Motor neuron (in vitro differentiated cells): Measurements from ENCODE around the gene LTBP1. TPM values are rescaled to one million over a fixed set of nuclear protein-coding genes. Genes with fewer than 3 reads are reported as not detected.

Experiments
- ATAC-seq, 8 experiments: fragments of 200-7000 bp; cut with Tn5 transposase; replicated peaks in 6 of 8; 2 replicates each; pipeline ENCODE4 v1.8.0; 2021; ENCODE audit warnings: mild to moderate bottlenecking in 8 of 8, moderate library complexity in 8 of 8
- H3K27ac ChIP-seq, 2 donors: fragments of 250-450 bp; sonication (Bioruptor Pico); 2 replicates each; pipeline ENCODE4 v1.9.0; 2021; ENCODE audit warnings: antibody characterized with exemption in 2 of 2, mild to moderate bottlenecking in 2 of 2, moderate library complexity in 1 of 2
- H3K4me1 ChIP-seq, 2 donors: fragments of 250-450 bp; sonication (Bioruptor Pico); replicated peaks in 1 of 2; 2 replicates each; pipeline ENCODE4 v1.6.1; 2021; ENCODE audit warnings: antibody characterized with exemption in 2 of 2, mild to moderate bottlenecking in 2 of 2, moderate library complexity in 1 of 2
- H3K4me3 ChIP-seq, 5 donors: fragments of 250-450 bp; sonication (Bioruptor Pico); 2 replicates each; pipeline ENCODE4 v1.9.0; 2021; ENCODE audit warnings: antibody characterized with exemption in 5 of 5, mild to moderate bottlenecking in 5 of 5, moderate library complexity in 4 of 5
- WGBS, 10 experiments: fragments of 450-650 bp; shearing (Covaris generic); methylation state at CpG; one replicate each; pipeline ENCODE4 v1.0.0; 2022; 5-methylcytosine and 5-hydroxymethylcytosine counted together
- in situ Hi-C, 9 experiments: fragments of 400-800 bp; cut with MboI; loops; one replicate each; pipeline ENCODE4 v1.15.0; 2021; ENCODE audit warnings: low sequenced_read_pairs in 9 of 9, low pct_unique_long_range_greater_than_20kb in 2 of 9; ENCODE audit not compliant: unreplicated experiment in 9 of 9
- total RNA-seq, 8 experiments: library from RNA; unstranded; fragments of 300-600 nt; gene quantifications; 2 replicates each; pipeline versions ENCODE4 v1.2.3 to v1.2.4, GENCODE V29; 2022

LTBP1 gene
- total RNA-seq, 8 experiments from 2014 or later: 2.8 to 692 (median 20.8) TPM

DNA sequence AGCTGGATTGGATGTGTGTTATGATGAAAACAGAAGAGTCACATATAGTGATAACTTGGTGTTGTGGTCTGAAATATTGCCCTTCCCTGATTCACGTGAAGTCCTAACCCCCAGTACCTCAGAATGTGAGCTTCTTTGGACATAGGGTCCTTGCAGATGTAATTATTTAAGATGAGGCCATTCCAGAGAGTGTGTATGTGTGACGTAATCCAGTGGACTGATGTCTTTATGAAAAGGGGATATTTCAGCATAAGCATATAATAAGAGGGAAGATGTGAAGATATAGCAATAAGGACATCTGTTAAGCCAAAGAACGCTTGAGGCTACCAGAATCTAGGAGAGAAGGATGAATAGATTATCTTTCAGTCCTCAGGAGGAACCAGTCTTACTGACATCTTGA, 62.5 kb downstream of the LTBP1 start:
- 88 to 100% (median 100%) methylated on average over 1 to 3 of the region's 3 CpGs; no CpG with 5 or more reads in 3 of the 10 experiments for WGBS, 10 experiments
- ATAC-seq: no peak
- peaks cover 9 to 21% of the 10 kb centered on the region in 2 donors for H3K4me1 ChIP-seq
- H3K4me3 ChIP-seq: no peak overlapping the region
- in situ Hi-C loops: no loop called here
- no peak overlapping the region for H3K27ac ChIP-seq

GRCh38 chr2:33011373-33011772, 64.6 kb downstream of the LTBP1 start:
- Histone ChIP-seq H3K4me1 (peaks cover 9 to 24% of the 10 kb centered on the region in 2 donors), H3K27ac (no peak overlapping the region), H3K4me3 (no peak overlapping the region)
- ATAC-seq: peak in 3 of 8 experiments; percentile 15 to 64 (median 63)
- in situ Hi-C loops: no loop called here
- whole genome bisulfite sequencing, 10 experiments: 50 to 100% (median 84%) methylated on average over 1 to 2 of the region's 2 CpGs; no CpG with 5 or more reads in 3 of the 10 experiments

DNA sequence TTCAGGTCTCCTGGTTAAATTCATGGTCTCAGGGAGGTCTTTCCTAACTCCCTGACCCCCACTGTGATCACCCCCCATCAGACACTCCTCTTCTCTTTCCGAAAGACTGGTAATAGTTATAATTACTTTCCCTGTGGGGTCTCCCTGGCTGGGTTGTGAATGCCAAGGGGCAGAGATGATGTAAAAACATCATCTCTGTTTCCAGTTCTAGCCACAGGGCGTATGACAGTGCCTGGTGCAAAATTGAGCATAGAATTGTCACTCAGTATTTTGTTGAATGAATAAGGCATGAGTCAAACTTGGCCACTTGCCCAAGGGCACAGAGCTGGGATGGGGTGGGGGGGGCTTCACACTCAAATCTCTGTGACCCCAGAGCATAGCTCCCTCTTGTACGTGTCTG, 65.2 kb downstream of the LTBP1 start:
- H3K4me1 ChIP-seq: peaks cover 6 to 24% of the 10 kb centered on the region in 2 donors
- peak in 4 of 8 experiments; percentile 31 to 47 (median 44) for ATAC-seq

DNA sequence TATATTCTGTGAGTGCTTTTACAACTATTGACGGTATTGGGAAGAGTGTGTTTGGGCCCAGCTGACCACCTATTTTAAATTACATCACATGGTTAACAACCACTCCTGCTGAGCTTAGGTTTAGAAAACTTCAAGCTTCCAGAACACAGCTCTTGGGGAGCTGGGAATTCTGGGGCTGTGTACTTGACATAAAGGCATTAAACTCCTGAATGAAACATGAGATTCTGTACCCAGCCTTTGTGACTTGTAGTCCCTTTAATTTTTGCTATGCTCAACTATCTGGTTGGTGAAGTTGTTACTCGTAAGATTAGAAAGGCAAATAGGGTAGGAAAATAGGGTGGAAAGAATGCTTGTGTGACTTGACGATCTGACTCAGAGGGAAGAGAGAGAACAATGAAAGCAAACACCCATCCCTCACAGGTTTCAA, 66.9 kb downstream of the LTBP1 start:
- in situ Hi-C loops: no loop called here
- 17 to 100% (median 55%) methylated on average over 1 to 3 of the region's 3 CpGs for WGBS, 10 experiments
- H3K27ac ChIP-seq: no peak overlapping the region
- H3K4me1 ChIP-seq: peaks cover 6 to 19% of the 10 kb centered on the region in 2 donors
- ATAC-seq: peak in 7 of 8 experiments; percentile 32 to 65 (median 47)
- H3K4me3 ChIP-seq: no peak overlapping the region

More for the DNA sequence above, 65.2 kb downstream of the LTBP1 start:
- 57 to 100% (median 86%) methylated on average over 1 to 2 of the region's 3 CpGs; no CpG with 5 or more reads in 1 of the 10 experiments for WGBS, 10 experiments
- Histone ChIP-seq H3K27ac (no peak overlapping the region), H3K4me3 (no peak overlapping the region)
- in situ Hi-C loops: no loop called here

DNA sequence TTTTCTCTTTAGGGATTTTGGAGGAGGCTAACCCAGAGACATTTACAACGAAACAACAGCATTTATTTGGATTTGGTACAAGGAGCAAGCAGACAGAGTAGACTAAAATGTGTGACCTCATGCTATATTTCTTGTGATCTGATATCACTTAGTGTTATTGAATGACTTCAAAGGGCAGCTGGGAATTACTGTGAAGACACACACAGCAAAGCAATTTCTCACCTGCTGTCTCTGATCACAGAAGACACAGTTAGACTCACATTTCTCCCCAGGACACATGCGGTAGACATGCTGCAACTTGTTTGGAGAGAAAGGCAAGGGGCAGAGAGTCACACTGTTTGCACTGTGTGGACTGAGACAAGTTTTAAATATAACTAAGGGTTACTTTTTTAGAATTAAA, 67.5 kb downstream of the LTBP1 start:
- ATAC-seq: peak in 5 of 8 experiments; percentile 24 to 68 (median 47)
- 40 to 100% (median 53%) methylated on average over 1 to 2 of the region's 2 CpGs; no CpG with 5 or more reads in 3 of the 10 experiments for WGBS, 10 experiments
- Histone ChIP-seq H3K4me1 (peaks cover 6 to 19% of the 10 kb centered on the region in 2 donors), H3K4me3 (no peak overlapping the region), H3K27ac (no peak overlapping the region)
- in situ Hi-C loops: no loop called here

GRCh38 chr2:33015421-33016142, 68.8 kb downstream of the LTBP1 start:
- H3K4me3 ChIP-seq: no peak overlapping the region
- 33 to 100% (median 75%) methylated on average over 1 to 2 of the region's 4 CpGs; no CpG with 5 or more reads in 6 of the 10 experiments for WGBS, 10 experiments
- peak in 2 of 8 experiments; percentile 43 to 61 for ATAC-seq
- H3K4me1 ChIP-seq: peaks cover 6 to 19% of the 10 kb centered on the region in 2 donors
- no peak overlapping the region for H3K27ac ChIP-seq
- in situ Hi-C loops: no loop called here

DNA sequence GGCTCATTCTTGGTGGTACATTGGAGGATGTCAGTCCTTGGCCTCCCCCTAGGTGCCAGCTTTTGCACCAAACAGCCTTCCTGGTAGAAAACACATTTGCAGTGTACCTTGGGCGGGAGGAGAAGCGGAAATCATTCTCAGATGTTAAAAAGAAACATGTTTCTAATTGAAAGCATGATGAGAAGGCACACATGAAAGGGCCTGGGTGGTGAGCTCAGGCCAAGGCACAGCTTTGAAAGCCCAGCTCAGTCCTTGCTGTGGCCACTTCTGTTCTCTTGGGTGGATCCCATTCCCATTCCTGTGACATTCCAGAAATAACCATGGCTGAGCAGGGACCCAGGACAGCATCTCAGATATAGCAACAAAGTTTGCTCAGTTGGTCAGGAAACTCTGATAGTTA, 71.5 kb downstream of the LTBP1 start:
- WGBS, 10 experiments: 17 to 100% (median 80%) methylated on average over 1 to 2 of the region's 2 CpGs; no CpG with 5 or more reads in 4 of the 10 experiments
- H3K27ac ChIP-seq: no peak overlapping the region
- ATAC-seq: peak in 2 of 8 experiments; percentile 11 to 15
- H3K4me3 ChIP-seq: no peak overlapping the region
- in situ Hi-C loops: no loop called here
- peaks cover 6 to 13% of the 10 kb centered on the region in 2 donors for H3K4me1 ChIP-seq

DNA sequence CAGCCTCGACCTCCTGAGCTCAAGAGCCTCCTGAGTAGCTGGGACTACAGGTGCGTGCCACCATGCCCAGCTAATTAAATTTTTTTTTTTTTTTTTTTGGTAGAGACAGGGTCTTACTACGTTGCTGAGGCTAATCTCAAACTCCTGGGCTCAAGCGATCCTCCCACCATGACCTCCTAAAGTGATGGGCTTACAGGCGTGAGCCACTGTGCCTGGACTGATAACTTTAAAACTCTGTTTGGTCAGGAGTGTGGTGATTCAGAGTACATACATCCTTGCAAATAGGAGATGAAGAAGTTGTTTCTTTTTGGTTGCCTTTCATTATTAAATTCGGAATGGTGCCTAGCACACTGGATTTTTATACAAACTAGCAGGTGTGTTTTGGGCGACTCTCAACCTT, 73.0 kb downstream of the LTBP1 start:
- Histone ChIP-seq H3K4me1 (peaks cover 0 to 2% of the 10 kb centered on the region in 2 donors), H3K4me3 (no peak overlapping the region)
- 91 to 100% (median 98%) methylated on average over 1 to 5 of the region's 7 CpGs; no CpG with 5 or more reads in 4 of the 10 experiments for WGBS, 10 experiments

DNA sequence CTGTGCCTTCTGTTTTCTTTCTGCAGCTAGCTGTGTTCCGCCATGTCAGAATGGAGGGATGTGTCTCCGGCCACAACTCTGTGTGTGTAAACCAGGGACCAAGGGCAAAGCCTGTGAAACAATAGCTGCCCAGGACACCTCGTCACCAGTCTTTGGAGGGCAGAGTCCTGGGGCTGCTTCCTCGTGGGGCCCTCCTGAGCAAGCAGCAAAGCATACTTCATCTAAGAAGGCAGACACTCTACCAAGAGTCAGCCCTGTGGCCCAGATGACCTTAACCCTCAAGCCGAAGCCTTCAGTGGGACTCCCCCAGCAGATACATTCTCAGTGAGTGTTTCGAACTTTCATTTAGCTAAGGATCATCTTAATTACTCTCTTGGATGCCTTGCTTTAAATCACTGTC, 74.1 kb downstream of the LTBP1 start:
- peak in 1 of 8 experiments; percentile 19 for ATAC-seq
- Histone ChIP-seq H3K4me3 (no peak overlapping the region), H3K27ac (no peak overlapping the region), H3K4me1 (peaks cover 0 to 2% of the 10 kb centered on the region in 2 donors)
- 67 to 100% (median 88%) methylated on average over 2 to 4 of the region's 6 CpGs; no CpG with 5 or more reads in 3 of the 10 experiments for WGBS, 10 experiments
- in situ Hi-C loops: loop anchor here in 1 of 9 experiments (10.0 kb wide), 1 partner anchor 246 kb away; no protein-coding TSS in a partner anchor

More for the DNA sequence above, 73.0 kb downstream of the LTBP1 start:
- in situ Hi-C loops: loop anchor here in 1 of 9 experiments (10.0 kb wide), 1 partner anchor 245 kb away; no protein-coding TSS in a partner anchor
- H3K27ac ChIP-seq: no peak overlapping the region
- no peak for ATAC-seq

DNA sequence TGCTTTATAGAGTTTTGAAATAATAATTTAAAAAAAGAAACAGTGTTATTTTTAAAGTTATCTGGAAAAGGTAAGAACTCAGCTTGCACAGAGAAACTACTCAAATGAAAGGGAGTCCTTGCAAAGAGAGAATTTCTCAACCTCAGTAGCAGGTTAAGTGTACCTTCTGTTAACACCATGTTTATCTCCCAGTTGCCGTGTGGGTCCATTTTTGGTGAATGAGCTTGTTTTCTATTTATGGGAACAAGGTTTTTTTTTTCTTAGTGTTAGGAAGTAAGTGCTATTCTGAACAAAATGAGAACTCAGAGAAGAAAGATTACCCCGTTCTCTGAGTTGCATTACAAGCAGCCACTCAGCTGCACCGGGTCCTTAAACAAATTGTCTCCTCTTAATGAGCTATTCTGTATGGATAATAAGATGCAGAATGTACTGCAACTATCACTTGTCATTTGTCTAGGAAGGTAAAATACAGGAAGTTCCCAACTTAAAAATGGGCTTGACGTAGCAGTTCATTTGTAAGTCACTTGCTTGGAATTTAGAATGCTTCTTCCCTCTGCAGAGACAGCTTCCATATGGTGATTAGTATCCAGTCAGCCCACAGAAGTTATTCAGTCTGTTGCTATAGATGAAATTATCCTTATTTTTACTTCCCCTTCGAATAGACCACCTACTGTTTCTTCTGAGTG, 74.9 kb downstream of the LTBP1 start:
- in situ Hi-C loops: loop anchor here in 1 of 9 experiments (10.0 kb wide), 1 partner anchor 247 kb away; no protein-coding TSS in a partner anchor
- WGBS, 10 experiments: 21 to 75% (median 56%) methylated on average over 3 to 5 of the region's 5 CpGs; no CpG with 5 or more reads in 1 of the 10 experiments
- H3K27ac ChIP-seq: no peak overlapping the region
- no peak overlapping the region for H3K4me3 ChIP-seq
- peak in 5 of 8 experiments; percentile 20 to 64 (median 24) for ATAC-seq
- peaks cover 0 to 2% of the 10 kb centered on the region in 2 donors for H3K4me1 ChIP-seq

GRCh38 chr2:33022395-33022985, 75.7 kb downstream of the LTBP1 start:
- in situ Hi-C loops: loop anchor here in 1 of 9 experiments (10.0 kb wide), 1 partner anchor 248 kb away; no protein-coding TSS in a partner anchor
- H3K4me3 ChIP-seq: no peak overlapping the region
- no peak for ATAC-seq
- peaks cover 0 to 2% of the 10 kb centered on the region in 2 donors for H3K4me1 ChIP-seq
- WGBS, 10 experiments: 40 to 100% (median 79%) methylated on average over 1 to 2 of the region's 2 CpGs; no CpG with 5 or more reads in 2 of the 10 experiments
- no peak overlapping the region for H3K27ac ChIP-seq

DNA sequence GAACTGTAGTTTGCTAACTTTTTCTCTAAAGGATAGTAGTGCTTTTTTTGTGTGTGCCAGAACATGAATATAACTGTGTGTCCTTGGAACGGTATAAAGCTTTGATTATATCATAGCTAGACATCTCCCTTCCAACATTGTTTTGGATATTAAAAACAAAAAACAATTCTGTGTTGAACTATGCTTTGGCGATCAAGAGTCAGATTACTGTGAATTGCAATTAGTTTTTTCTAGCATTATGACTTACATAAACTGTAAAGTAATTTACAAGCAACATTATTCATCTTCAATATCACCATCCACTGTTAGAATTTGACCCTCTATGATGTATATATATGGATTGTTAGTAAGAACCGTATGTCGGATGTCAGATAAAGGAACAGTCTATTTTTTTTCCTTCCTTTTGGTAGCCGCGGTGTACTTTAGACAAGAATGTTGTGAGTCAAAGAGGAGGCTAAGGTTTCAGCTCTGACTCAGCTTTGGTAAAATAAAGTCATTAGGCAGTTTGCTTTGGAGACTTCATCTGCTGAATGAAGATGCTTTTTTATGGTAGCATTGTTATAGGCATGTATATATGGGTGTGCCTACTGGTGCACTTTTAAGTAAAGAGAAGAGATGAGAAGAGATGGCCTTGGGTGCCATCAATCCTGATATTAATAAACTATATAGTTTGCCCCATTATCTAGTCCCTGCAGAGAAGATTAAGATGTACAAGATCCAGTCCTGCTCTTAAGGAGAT, 76.4 kb downstream of the LTBP1 start:
- Histone ChIP-seq H3K4me3 (no peak overlapping the region), H3K27ac (no peak overlapping the region), H3K4me1 (peaks cover 0 to 2% of the 10 kb centered on the region in 2 donors)
- in situ Hi-C loops: loop anchor here in 1 of 9 experiments (10.0 kb wide), 1 partner anchor 248 kb away; no protein-coding TSS in a partner anchor
- peak in 6 of 8 experiments; percentile 32 to 81 (median 66) for ATAC-seq
- WGBS, 10 experiments: 0 to 100% (median 37%) methylated on average over 1 to 6 of the region's 6 CpGs
